CD4-positive, alpha-beta T cell treated with Interleukin-6 at 100 ng/mL for 8 hours (primary cell): ENCODE results near the gene PIM1.

Experiments
- DNase-seq: peaks from one replicate; pipeline ENCODE4 v3.0.0-alpha.2; 2020; ENCODE audit warnings: mixed read lengths, low spot score

Gene PIM1

GRCh38 chr6:37137201-37138090, 32.5 kb upstream of the PIM1 start:
- peak; percentile 14 for DNase-seq

- no peak for DNase-seq
Observed at GRCh38 chr6:37138856-37139229, 31.1 kb upstream of the PIM1 start.

DNA sequence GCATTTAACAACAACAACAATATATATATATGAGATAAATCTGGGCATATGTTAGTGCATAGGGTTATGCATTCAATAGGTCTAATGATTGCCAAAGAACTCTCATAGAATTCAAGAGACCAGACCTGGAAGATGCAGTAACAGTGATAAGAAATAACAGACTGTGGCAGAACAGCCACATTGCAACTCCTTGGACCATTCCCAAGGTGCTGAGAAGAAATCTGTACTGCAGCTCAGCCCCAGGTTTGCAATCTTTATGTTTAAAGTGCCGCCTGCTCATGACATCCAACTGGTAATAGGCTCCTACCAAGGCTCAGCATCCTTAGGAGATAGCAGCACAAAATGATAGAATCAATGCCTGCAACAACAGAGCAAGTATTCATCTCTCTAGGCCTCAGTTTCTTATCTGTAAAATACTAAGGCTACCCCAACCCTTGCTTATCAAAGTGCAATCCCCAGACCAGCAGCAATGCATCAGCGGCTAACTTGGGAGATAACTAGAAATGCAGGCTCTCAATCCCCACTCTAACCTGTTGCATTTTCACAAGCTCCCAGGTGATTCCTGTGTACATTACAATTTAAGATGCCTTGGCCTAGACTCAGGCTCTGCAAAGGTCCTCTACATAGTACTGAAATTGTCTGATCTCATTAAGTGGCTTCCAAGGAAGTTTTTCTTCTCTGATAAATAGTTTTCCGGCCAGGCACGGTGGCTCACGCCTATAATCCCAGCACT, 30.6 kb upstream of the PIM1 start:
- no peak for DNase-seq

- no peak for DNase-seq
Observed at GRCh38 chr6:37140145-37140544, 29.8 kb upstream of the PIM1 start.

GRCh38 chr6:37141281-37142049, 28.5 kb upstream of the PIM1 start:
- no peak for DNase-seq

DNA sequence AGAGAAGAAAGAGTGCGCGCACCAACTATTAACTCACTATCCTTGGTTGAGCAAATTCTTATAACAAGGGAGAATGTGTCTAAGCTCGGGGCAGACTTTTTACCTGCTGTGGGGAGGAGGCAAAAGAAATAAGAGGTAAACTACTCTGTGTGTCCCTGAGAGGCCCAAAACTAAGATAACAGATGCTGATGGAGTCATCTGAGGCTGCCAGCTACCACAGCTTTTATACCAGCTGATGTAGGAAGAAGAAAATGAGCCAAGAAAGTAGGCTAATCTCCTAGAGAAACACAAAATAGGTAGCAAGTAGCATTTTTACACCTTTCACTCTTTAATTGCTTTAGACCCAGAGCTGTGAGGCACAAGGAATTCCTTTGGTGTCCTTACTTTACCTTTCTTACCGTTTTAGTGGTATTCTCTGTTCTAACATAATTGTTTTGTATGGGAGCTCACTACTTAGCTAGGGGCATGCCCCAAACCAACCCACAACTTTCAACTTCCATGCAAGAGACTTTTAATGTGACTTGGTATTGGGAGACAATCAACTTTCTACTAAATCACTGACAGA, 27.8 kb upstream of the PIM1 start:
- no peak for DNase-seq

DNA sequence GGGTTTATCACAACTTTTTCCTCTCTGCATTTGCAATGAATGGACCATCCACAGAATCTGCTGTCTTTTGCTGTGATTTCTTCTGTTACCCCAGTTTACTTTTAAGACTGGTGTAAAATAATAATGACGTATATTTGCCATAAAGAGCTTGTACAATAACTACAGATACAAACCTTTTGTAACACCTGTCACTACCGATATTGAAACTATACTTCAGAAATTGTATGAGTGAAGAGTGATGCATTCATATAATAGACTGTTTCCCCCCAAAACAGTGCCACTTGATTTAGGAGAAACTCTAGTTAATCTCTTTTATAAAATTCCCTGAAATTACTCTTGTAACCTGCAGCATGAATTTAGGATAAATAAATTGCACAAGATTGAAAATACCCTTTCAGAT, 26.4 kb upstream of the PIM1 start:
- no peak for DNase-seq

- DNase-seq: no peak
Observed at GRCh38 chr6:37145443-37145842, 24.5 kb upstream of the PIM1 start.

- DNase-seq: no peak
Observed at GRCh38 chr6:37146735-37147157, 23.2 kb upstream of the PIM1 start.

GRCh38 chr6:37149745-37150144, 20.2 kb upstream of the PIM1 start:
- no peak for DNase-seq

- DNase-seq: no peak
Observed at GRCh38 chr6:37150314-37150713, 19.6 kb upstream of the PIM1 start.

DNA sequence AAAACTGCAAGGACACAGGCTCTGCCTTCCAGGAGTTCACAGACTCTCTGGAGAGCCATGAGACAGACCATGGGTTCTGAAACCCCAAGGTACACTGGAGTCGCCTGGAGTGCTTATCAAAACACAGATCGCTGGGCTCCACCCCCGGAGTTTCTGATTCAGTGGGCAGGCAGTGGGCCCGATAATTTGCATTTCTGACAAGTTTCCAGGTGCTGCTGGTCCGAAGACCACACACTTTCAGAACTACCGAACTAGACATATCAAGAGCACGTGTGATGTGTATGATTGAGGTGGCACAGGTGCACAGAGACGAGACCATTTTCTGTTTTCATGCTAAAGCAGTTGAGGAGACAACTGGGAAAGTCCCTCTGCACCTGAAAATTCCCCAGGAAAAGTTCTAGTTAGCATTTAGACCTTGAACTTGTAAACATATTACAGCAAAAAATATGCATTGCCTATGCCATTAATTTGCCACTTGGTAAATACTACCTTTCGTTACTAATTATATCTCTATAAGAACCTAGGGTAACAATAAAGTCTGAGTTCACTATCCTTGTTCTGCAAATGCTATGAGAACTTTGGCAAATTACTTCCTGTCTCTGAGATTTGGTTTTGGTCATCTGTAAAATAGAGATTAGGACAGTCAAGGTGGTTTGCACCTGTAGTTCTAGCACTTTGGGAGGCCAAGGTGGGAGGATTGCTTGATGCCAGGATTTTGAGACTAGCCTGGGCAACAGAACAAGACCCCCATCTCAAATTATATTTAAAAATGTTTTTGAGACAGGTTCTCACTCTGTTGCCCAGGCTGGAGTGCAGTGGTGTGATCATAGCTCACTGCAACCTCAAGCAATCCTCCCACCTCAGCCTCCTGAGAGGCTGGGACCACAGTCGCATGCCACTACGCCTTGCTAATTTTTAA, 14.3 kb upstream of the PIM1 start:
- DNase-seq: peak; percentile 30

DNA sequence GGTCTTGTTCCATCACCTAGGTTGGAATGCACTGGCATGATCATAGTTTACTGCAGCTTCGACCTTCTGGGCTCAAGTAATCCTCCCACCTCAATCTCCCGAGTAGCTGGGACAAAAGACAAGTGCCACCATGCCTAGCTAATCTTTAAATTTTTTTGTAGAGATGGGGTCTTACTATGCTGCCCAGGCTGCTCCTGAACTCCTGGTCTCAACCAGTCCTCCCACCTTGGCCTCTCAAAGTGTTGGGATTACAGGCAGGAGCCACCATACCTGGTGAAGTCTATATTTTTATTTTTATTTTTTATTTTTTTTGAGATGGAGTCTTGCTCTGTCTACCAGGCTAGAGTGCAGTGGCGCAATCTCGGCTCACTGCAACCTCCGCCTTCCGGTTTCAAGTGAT, 11.4 kb upstream of the PIM1 start:
- no peak for DNase-seq

- DNase-seq: no peak
Observed at GRCh38 chr6:37160922-37161778, 8.8 kb upstream of the PIM1 start.

DNA sequence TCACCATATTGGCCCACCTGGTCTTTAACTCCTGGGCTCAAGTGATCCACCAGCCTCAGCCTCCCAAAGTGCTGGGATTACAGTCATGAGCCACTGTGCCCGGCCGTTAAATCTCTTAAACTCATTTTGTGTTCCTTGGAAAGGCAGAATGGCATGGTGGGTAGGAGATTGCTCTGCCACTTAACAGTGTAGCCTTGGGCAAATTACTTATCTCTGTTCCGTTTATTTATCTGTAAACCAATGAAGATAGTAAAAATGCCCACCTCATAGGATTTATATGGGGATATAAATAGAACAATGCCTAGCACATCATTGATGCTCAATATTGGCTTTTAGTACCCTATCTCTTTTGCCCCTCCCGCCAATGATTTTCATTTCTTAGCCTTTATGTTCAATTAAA, 7.2 kb upstream of the PIM1 start:
- no peak for DNase-seq

GRCh38 chr6:37168163-37168758, 1.7 kb upstream of the PIM1 start:
- no peak for DNase-seq

GRCh38 chr6:37168811-37169495, 999 bp upstream of the PIM1 start:
- peak; percentile 25 for DNase-seq

DNA sequence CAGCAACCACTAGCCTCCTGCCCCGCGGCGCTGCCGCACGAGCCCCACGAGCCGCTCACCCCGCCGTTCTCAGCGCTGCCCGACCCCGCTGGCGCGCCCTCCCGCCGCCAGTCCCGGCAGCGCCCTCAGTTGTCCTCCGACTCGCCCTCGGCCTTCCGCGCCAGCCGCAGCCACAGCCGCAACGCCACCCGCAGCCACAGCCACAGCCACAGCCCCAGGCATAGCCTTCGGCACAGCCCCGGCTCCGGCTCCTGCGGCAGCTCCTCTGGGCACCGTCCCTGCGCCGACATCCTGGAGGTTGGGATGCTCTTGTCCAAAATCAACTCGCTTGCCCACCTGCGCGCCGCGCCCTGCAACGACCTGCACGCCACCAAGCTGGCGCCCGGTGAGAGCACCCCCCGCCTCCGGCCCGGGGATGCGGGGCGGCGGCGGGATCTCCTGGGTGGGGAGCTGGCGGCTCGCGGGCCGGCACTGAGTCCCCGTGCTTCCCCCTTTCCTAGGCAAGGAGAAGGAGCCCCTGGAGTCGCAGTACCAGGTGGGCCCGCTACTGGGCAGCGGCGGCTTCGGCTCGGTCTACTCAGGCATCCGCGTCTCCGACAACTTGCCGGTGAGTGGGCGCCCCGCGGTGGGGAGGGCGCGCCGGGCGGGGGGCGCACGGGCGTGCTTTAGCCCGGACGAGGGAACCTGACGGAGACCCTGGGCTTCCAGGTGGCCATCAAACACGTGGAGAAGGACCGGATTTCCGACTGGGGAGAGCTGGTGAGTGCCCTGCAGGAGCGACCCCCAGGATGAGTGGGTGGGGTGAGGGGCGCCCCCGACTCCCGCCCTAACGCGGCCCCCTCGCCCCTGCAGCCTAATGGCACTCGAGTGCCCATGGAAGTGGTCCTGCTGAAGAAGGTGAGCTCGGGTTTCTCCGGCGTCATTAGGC, 585 bp downstream of the PIM1 start:
- peak; percentile 27 for DNase-seq
